ENCODE measurements around the gene ALOX5AP. TPM values are rescaled to one million over a fixed set of nuclear protein-coding genes. Genes with fewer than 3 reads are reported as not detected.

The ALOX5AP gene
- total RNA-seq, 1 donor from 2014 or later: not detected

DNA sequence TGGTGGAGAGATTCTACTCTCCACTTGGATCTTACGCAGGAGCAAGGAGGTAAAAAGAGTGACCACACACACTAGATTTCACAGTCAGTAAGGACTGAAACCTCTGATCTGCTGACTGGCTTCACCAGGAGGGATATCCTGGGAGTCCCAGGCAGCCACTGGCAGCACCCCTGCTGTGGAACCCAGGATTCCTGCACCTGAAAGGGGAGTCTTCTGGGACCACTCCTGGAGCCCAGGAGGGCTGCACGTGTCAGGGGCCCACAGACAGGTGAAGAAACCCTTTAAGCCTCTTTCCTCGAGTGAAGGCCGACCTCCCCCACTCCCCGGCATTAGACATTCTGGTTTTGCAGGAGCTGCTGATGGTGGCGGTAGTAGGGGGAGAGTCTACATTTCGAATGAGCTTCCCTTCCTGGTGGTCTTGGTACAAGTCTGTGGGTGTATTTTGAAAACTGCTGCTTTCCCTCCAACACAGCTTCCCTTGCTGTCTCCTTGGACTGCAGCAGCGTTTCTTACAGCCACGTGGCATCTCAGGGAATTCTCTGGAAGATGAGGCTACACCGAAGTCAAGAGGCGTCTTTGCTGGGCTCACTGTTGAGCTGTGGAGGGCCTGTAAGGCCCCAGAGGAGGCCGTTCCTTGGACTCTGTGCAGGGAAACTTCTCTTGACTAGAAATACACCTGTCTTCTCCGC lies 62.6 kb downstream of the ALOX5AP start:
- TF ChIP-seq, protein P1, sequence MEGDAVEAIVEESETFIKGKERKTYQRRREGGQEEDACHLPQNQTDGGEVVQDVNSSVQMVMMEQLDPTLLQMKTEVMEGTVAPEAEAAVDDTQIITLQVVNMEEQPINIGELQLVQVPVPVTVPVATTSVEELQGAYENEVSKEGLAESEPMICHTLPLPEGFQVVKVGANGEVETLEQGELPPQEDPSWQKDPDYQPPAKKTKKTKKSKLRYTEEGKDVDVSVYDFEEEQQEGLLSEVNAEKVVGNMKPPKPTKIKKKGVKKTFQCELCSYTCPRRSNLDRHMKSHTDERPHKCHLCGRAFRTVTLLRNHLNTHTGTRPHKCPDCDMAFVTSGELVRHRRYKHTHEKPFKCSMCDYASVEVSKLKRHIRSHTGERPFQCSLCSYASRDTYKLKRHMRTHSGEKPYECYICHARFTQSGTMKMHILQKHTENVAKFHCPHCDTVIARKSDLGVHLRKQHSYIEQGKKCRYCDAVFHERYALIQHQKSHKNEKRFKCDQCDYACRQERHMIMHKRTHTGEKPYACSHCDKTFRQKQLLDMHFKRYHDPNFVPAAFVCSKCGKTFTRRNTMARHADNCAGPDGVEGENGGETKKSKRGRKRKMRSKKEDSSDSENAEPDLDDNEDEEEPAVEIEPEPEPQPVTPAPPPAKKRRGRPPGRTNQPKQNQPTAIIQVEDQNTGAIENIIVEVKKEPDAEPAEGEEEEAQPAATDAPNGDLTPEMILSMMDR (IDR thresholded peaks at IDR 0.05; ENCODE audit: unreplicated experiment): no peak
- Mint-ChIP-seq H3K9me3 (ENCODE audit: low read depth) (no peaks in the 10 kb centered on the region), H3K27ac (no peak overlapping the region), H3K4me3 (ENCODE audit: low read depth) (no peak overlapping the region), H3K27me3 (peaks cover 40% of the 10 kb centered on the region), H3K36me3 (ENCODE audit: insufficient read depth) (no peaks in the 10 kb centered on the region), H3K4me1 (ENCODE audit: low read depth) (peaks cover 5% of the 10 kb centered on the region)
- no peak for DNase-seq (ENCODE audit: low spot score, unreplicated experiment)

- TF ChIP-seq, protein P1 (IDR thresholded peaks at IDR 0.05; ENCODE audit: unreplicated experiment): no peak
- Mint-ChIP-seq H3K27ac (no peak overlapping the region), H3K9me3 (ENCODE audit: low read depth) (no peaks in the 10 kb centered on the region), H3K27me3 (peaks cover 46% of the 10 kb centered on the region), H3K36me3 (ENCODE audit: insufficient read depth) (no peaks in the 10 kb centered on the region), H3K4me1 (ENCODE audit: low read depth) (peaks cover 7% of the 10 kb centered on the region), H3K4me3 (ENCODE audit: low read depth) (no peak overlapping the region)
- no peak for DNase-seq (ENCODE audit: low spot score, unreplicated experiment)
Observed at GRCh38 chr13:30798776-30799355, 63.5 kb downstream of the ALOX5AP start.

GRCh38 chr13:30799356-30799824 lies 64.0 kb downstream of the ALOX5AP start:
- H3K4me1 Mint-ChIP-seq (ENCODE audit: low read depth): peaks cover 7% of the 10 kb centered on the region
- H3K27ac Mint-ChIP-seq: no peak overlapping the region
- no peak overlapping the region for H3K4me3 Mint-ChIP-seq (ENCODE audit: low read depth)
- H3K9me3 Mint-ChIP-seq (ENCODE audit: low read depth): no peaks in the 10 kb centered on the region
- peaks cover 46% of the 10 kb centered on the region for H3K27me3 Mint-ChIP-seq
- no peaks in the 10 kb centered on the region for H3K36me3 Mint-ChIP-seq (ENCODE audit: insufficient read depth)
- TF ChIP-seq, protein P1 (IDR thresholded peaks at IDR 0.05; ENCODE audit: unreplicated experiment): no peak
- no peak for DNase-seq (ENCODE audit: low spot score, unreplicated experiment)

- H3K9me3 Mint-ChIP-seq (ENCODE audit: low read depth): no peaks in the 10 kb centered on the region
- peaks cover 7% of the 10 kb centered on the region for H3K4me1 Mint-ChIP-seq (ENCODE audit: low read depth)
- H3K27me3 Mint-ChIP-seq: peaks cover 46% of the 10 kb centered on the region
- no peak overlapping the region for H3K4me3 Mint-ChIP-seq (ENCODE audit: low read depth)
- DNase-seq (ENCODE audit: low spot score, unreplicated experiment): no peak
- H3K27ac Mint-ChIP-seq: no peak overlapping the region
- TF ChIP-seq, protein P1 (IDR thresholded peaks at IDR 0.05; ENCODE audit: unreplicated experiment): no peak
- no peaks in the 10 kb centered on the region for H3K36me3 Mint-ChIP-seq (ENCODE audit: insufficient read depth)
Observed at GRCh38 chr13:30800107-30800506, 64.8 kb downstream of the ALOX5AP start.

DNA sequence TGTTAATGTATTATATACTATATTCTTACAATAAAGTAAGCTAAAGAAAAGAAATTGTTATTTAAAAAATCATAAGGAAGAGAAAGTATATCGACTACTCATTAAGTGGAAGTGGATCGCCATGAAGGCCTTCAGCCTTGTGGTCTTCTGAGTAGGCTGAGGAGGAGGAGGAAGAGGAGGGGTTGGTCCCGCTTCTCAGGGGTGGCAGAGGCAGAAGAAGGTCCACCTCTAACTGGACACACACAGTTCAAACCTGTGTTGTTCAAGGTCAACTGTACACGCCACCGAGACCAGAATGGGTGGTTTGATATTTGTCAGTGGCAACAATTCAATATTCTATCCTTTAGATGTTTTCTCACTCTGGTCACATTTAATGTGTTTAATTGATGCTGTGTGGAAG lies 67.2 kb downstream of the ALOX5AP start:
- TF ChIP-seq, protein P1 (IDR thresholded peaks at IDR 0.05; ENCODE audit: unreplicated experiment): no peak
- Mint-ChIP-seq H3K27me3 (peaks cover 28% of the 10 kb centered on the region), H3K9me3 (ENCODE audit: low read depth) (no peaks in the 10 kb centered on the region), H3K36me3 (ENCODE audit: insufficient read depth) (no peaks in the 10 kb centered on the region), H3K4me1 (ENCODE audit: low read depth) (peaks cover 7% of the 10 kb centered on the region), H3K4me3 (ENCODE audit: low read depth) (no peak overlapping the region), H3K27ac (no peak overlapping the region)
- DNase-seq (ENCODE audit: low spot score, unreplicated experiment): no peak
